ENCODE measurements around the gene TTLL6.

- TF ChIP-seq CTCF (IDR thresholded peaks at IDR 0.05; ENCODE audit: poor library complexity, severe bottlenecking) (no peak), MXI1 (conservative IDR thresholded peaks at IDR 0.05; ENCODE audit: poor library complexity, severe bottlenecking) (no peak)
Measured at GRCh38 chr17:48729335-48730239, 87.4 kb downstream of the TTLL6 start.
